Stimulated activated effector memory CD8-positive, alpha-beta T cell treated with anti-CD3 and anti-CD28 coated beads, Interleukin-12 subunit alpha, Interleukin-12 subunit beta, amount 100 ng/mL, for 72 hours (primary cell): ENCODE measurements around the gene CNPY4.
"Not testable (repeated sequence)": the region's sequence is repeated elsewhere in the genome, so short reads cannot be mapped to it uniquely, and the experiment has no call there.

ENCODE experiments used
- ATAC-seq: fragments of 150-1000 bp; cut with Tn5 transposase; 2 replicates; pipeline ENCODE4 v1.10.0; 2021
- DNase-seq, 2 donors: peaks; one replicate each; pipeline ENCODE4 v3.0.0; 2021 to 2022; ENCODE audit warnings: low spot score in 2 of 2
- H3K27ac Mint-ChIP-seq: one replicate; pipeline ENCODE4 v1.8.0; 2022; ENCODE audit warnings: mild to moderate bottlenecking, mixed read lengths
- H3K36me3 Mint-ChIP-seq: one replicate; pipeline ENCODE4 v1.8.0; 2022; ENCODE audit warnings: mild to moderate bottlenecking, mixed read lengths
- H3K4me1 Mint-ChIP-seq: one replicate; pipeline ENCODE4 v1.8.0; 2022; ENCODE audit warnings: mixed read lengths
- H3K4me3 Mint-ChIP-seq: one replicate; pipeline ENCODE4 v1.8.0; 2022; ENCODE audit warnings: mild to moderate bottlenecking, mixed read lengths
- H3K9me3 Mint-ChIP-seq: one replicate; pipeline ENCODE4 v1.8.0; 2022; ENCODE audit warnings: mixed read lengths

CNPY4 gene

GRCh38 chr7:100122568-100122967, 3.1 kb downstream of the CNPY4 start:
- Mint-ChIP-seq H3K36me3 (peaks cover 46% of the 10 kb centered on the region), H3K27ac (peak overlapping the region; percentile 72), H3K4me3 (no peak overlapping the region), H3K9me3 (no peaks in the 10 kb centered on the region), H3K4me1 (peaks cover 29% of the 10 kb centered on the region)
- ATAC-seq (no peak), DNase-seq (no peak)

- peak overlapping the region; percentile 95 for H3K4me3 Mint-ChIP-seq
- ATAC-seq = no peak
- peak overlapping the region; percentile 96 for H3K27ac Mint-ChIP-seq
- H3K4me1 Mint-ChIP-seq = peaks cover 28% of the 10 kb centered on the region
- H3K36me3 Mint-ChIP-seq = peaks cover 35% of the 10 kb centered on the region
- DNase-seq = no peak
- H3K9me3 Mint-ChIP-seq = no peaks in the 10 kb centered on the region
These were observed 5.1 kb downstream of the CNPY4 start for GRCh38 chr7:100124301-100125230.

GRCh38 chr7:100126239-100126930, 7.0 kb downstream of the CNPY4 start:
- peaks cover 37% of the 10 kb centered on the region for H3K36me3 Mint-ChIP-seq
- ATAC-seq (no peak), DNase-seq (no peak)
- peaks cover 20% of the 10 kb centered on the region for H3K4me1 Mint-ChIP-seq
- peak overlapping the region; percentile 96 for H3K27ac Mint-ChIP-seq
- no peaks in the 10 kb centered on the region for H3K9me3 Mint-ChIP-seq
- H3K4me3 Mint-ChIP-seq = peak overlapping the region; percentile 95

GRCh38 chr7:100126931-100127865, 7.8 kb downstream of the CNPY4 start, which contains the start of gene MBLAC1:
MBLAC1 (plus strand) TSS chr7:100126967; CDS start chr7:100127396, 429 bp downstream.
- Mint-ChIP-seq H3K4me1 (peaks cover 26% of the 10 kb centered on the region), H3K9me3 (no peaks in the 10 kb centered on the region), H3K36me3 (peaks cover 37% of the 10 kb centered on the region), H3K4me3 (peak within 1 kb of the TSS; percentile 95), H3K27ac (peak within 1 kb of the TSS; percentile 96)
- DNase-seq (peak; percentile 85 to 98), ATAC-seq (peak; percentile 89)

- Mint-ChIP-seq H3K27ac (peak overlapping the region; percentile 61), H3K9me3 (no peaks in the 10 kb centered on the region), H3K4me1 (peaks cover 26% of the 10 kb centered on the region), H3K36me3 (peaks cover 29% of the 10 kb centered on the region), H3K4me3 (peak overlapping the region; percentile 95)
- peak; percentile 9 for ATAC-seq
- DNase-seq = peak in 1 of 2 donors; percentile 63
These were observed 8.6 kb downstream of the CNPY4 start for GRCh38 chr7:100127866-100128636.

- Mint-ChIP-seq H3K4me1 (peaks cover 26% of the 10 kb centered on the region), H3K27ac (no peak overlapping the region), H3K4me3 (peak overlapping the region; percentile 95), H3K36me3 (peaks cover 23% of the 10 kb centered on the region), H3K9me3 (no peaks in the 10 kb centered on the region)
- ATAC-seq = no peak
- DNase-seq = no peak
These were observed 9.2 kb downstream of the CNPY4 start for GRCh38 chr7:100128637-100128963.

GRCh38 chr7:100130220-100130607, 10.8 kb downstream of the CNPY4 start:
- H3K27ac Mint-ChIP-seq, DNase-seq, H3K9me3 Mint-ChIP-seq, ATAC-seq, H3K4me3 Mint-ChIP-seq: not testable (repeated sequence)
- Mint-ChIP-seq H3K36me3 (peaks cover 23% of the 10 kb centered on the region), H3K4me1 (peaks cover 18% of the 10 kb centered on the region)

- Mint-ChIP-seq H3K4me3 (peak overlapping the region; percentile 58), H3K27ac (no peak overlapping the region), H3K4me1 (peaks cover 18% of the 10 kb centered on the region), H3K36me3 (peaks cover 21% of the 10 kb centered on the region), H3K9me3 (no peaks in the 10 kb centered on the region)
- peak; percentile 93 to 96 for DNase-seq
- ATAC-seq = peak; percentile 23
These were observed 11.4 kb downstream of the CNPY4 start for GRCh38 chr7:100130608-100131453.

- Mint-ChIP-seq H3K9me3 (no peaks in the 10 kb centered on the region), H3K27ac (no peak overlapping the region), H3K4me3 (peak overlapping the region; percentile 58), H3K36me3 (peaks cover 8% of the 10 kb centered on the region), H3K4me1 (peaks cover 18% of the 10 kb centered on the region)
- ATAC-seq (no peak), DNase-seq (no peak)
These were observed 12.7 kb downstream of the CNPY4 start for GRCh38 chr7:100132126-100132525.

GRCh38 chr7:100132697-100133151, 13.3 kb downstream of the CNPY4 start:
- Mint-ChIP-seq H3K4me1 (peaks cover 18% of the 10 kb centered on the region), H3K36me3 (peaks cover 6% of the 10 kb centered on the region), H3K27ac (no peak overlapping the region), H3K9me3 (no peaks in the 10 kb centered on the region), H3K4me3 (no peak overlapping the region)
- DNase-seq = peak in 1 of 2 donors; percentile 73
- ATAC-seq = peak; percentile 86

- H3K36me3 Mint-ChIP-seq = no peaks in the 10 kb centered on the region
- ATAC-seq (no peak), DNase-seq (no peak)
- no peak overlapping the region for H3K4me3 Mint-ChIP-seq
- peaks cover 8% of the 10 kb centered on the region for H3K4me1 Mint-ChIP-seq
- H3K27ac Mint-ChIP-seq = no peak overlapping the region
- H3K9me3 Mint-ChIP-seq = no peaks in the 10 kb centered on the region
These were observed 18.7 kb downstream of the CNPY4 start for GRCh38 chr7:100137851-100138760.

GRCh38 chr7:100141555-100141949, 22.1 kb downstream of the CNPY4 start:
- no peak for DNase-seq
- ATAC-seq = peak; percentile 13
- Mint-ChIP-seq H3K4me1 (peaks cover 8% of the 10 kb centered on the region), H3K4me3 (no peak overlapping the region), H3K36me3 (no peaks in the 10 kb centered on the region), H3K9me3 (no peaks in the 10 kb centered on the region), H3K27ac (no peak overlapping the region)

GRCh38 chr7:100142461-100142860, 23.0 kb downstream of the CNPY4 start:
- no peak for DNase-seq
- Mint-ChIP-seq H3K4me3 (no peak overlapping the region), H3K9me3 (no peaks in the 10 kb centered on the region), H3K4me1 (peaks cover 8% of the 10 kb centered on the region), H3K36me3 (no peaks in the 10 kb centered on the region), H3K27ac (no peak overlapping the region)
- ATAC-seq = no peak
